Activated CD4-positive, alpha-beta T cell treated with anti-CD3 and anti-CD28 coated beads for 48 hours (primary cell): ENCODE measurements around the gene LGR4.
A peak's percentile ranks its signal among the peaks of the same experiment; 100 is the strongest.
"Not testable (repeated sequence)": the region's sequence is repeated elsewhere in the genome, so short reads cannot be mapped to it uniquely, and the experiment has no call there.

Source experiments
- DNase-seq: peaks from one replicate; pipeline ENCODE4 v3.0.0-alpha.2; 2020

The LGR4 gene

DNA sequence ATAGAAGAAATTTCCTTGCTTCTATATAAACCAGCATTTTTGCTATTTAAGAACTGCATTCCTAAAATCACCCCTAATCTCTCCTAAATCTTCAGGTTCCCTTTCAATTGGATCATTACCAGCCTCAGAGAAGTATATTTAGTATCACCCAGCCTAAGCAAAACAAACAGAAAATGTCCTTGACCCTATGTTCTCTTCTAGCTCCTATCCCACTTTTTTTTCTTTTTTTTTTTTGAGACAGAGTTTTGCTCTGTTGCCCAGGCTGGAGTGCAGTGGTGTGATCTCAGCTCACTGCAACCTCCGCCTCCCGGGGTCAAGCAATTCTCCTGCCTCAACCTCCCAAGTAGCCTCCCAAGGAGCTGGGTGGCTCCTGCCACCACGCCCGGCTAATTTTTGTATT lies 137.8 kb downstream of the LGR4 start:
- not testable (repeated sequence) for DNase-seq

DNA sequence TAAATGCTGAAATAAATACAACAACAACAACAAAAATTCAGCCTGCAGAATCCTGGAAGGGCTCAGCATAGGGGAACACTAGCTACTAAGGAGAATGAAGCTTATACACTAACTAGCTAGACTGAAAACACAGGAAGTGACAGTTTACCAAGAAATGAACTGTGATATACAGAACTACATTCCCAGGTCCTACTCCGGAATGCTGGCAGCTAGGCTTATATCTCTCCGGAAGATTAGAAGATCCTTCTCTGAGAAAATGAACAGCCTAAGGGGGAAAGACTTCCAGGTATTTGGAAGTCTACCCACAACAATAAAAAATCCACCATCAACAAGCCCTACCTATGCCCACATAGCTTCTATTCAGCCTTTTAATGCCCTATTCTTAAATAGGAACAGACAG lies 140.6 kb downstream of the LGR4 start:
- no peak for DNase-seq

DNA sequence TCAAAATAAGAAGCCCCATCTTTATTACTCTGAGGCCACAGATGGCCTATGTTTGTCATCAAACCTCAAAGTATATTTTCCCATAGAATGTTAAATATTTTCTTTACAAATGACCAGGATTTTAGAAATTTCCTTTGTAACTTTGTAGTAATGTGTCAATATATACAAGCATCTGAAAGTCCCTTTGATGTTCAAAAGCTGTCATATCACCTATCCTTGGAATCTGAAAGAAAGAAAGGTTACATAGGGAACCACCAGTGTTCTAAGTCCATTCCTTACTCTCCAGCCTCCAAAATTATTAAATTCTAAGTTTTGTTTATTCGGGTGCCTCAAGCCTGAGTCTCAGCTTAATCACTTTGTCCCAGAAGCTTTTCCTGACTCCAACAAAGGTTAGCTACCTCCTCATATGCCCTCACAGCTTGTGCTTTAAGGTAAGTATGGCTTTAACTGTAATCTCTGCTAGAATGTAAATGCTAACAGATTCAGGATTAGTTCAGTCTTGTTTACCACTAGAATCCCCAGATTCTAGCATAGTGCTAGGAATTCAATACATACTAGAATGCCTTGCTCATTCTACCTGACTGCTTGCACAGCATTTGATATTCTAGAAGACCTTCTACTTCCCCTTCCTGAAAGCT lies 141.8 kb downstream of the LGR4 start:
- DNase-seq = no peak

DNA sequence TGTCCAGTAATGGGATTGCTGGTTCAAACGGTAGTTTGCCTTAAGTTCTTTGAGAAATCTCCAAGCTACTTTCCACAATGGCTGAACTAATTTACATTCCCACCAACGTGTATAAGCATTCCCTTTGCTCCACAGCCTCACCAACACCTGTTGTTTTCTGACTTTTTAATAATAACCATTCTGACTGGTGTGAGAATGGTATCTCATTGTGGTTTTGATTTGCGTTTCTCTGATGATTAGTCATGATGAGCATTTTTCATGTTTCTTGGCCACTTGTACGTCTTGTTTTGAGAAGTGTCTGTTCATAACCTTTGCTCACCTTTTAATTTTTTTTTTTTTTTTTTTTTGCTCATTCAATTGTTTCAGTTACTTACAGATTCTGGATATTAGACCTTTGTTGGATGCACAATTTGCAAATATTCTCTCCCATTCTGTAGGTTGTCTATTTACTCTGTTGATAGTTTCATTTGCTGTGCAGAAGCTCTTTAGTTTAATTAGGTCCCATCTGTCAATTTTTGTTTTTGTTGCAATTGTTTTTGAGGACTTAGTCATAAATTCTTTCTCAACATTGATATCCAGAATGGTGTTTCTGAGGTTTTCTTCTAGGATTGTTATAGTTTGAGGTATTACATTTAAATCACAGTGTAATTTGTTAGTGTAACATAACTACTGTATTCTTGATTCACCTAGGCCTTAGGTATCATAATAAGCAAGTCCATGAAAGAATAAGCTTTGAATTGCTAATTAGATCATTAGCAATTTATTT lies 142.5 kb downstream of the LGR4 start:
- no peak for DNase-seq

DNA sequence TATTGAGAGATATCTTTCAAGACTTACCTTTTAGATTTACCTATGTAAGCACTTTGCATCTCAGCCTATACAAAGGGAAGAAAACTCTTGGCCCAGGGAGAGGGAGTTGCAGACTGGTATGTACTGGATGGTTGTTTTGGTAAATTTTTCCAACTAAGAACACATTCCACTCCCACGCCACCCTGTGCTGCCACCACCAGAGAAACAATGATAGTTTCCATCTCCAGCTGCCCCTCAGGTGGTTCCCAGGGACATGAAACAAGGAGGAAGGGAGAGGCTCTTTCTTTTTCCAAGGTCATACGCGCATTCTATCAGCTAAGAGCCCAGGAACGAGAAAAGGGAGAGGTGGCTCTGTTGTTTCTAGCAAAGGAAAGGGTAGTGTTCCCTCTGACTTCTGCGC lies 144.0 kb downstream of the LGR4 start:
- no peak for DNase-seq

DNA sequence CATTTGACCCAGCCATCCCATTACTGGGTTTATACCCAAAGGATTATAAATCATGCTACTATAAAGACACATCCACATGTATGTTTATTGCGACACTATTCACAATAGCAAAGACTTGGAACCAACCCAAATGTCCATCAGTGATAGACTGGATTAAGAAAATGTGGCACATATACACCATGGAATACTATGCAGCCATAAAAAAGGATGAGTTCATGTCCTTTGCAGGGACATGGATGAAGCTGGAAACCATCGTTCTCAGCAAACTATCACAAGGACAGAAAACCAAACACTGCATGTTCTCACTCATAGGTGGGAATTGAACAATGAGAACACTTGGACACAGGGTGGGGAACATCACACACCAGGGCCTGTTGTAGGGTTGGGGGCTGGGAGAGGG lies 145.5 kb downstream of the LGR4 start:
- not testable (repeated sequence) for DNase-seq

DNA sequence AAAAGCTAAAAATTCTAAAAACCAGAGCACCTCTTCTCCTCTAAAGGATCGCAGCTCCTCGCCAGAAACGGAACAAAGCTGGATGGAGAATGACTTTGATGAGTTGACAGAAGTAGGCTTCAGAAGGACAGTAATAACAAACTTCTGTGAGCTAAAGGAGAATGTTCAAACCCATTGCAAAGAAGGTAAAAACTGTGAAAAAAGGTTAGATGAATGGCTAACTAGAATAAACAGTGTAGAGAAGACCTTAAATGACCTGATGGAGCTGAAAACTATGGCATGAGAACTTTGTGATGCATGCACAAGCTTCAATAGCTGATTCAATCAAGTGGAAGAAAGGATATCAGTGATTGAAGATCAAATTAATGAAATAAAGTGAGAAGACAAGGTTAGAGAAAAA lies 150.4 kb downstream of the LGR4 start:
- DNase-seq = not testable (repeated sequence)

DNA sequence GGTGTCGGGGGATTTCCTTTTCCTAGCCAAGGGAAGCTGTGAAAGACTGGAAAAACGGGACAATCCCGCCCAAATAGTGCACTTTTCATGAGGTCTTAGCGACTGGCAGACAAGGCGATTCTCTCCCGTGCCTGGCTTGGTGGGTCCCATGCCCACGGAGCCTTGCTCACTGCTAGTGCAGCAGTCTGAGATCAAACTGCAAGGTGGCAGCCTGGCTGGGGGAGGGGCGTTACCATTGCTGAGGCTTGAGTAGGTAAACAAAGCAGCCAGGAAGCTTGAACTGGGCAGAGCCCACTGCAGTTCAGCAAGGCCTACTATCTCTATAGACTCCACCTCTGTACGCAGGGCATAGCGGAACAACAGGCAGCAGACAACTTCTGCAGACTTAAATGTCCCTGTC lies 151.2 kb downstream of the LGR4 start:
- not testable (repeated sequence) for DNase-seq

DNA sequence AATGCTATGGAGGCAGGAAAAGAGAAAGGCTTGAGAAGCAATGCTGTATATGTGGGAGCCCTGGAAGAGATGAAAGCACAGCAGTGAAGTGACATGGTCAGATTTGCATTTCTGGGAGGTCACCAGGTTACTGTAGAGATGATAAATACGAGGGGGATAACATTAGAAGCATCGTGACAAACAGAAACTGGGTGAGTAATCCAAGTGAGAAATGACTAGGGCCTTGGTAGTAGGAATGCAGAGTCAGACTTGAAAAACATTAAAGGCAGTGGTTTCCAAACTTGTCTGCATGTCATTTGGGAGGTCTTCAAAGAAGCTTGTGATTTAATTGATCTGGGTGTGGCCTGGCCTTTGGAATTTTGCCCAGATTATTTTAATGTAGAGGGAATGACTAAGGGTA lies 153.5 kb downstream of the LGR4 start:
- peak; percentile 7 for DNase-seq

DNA sequence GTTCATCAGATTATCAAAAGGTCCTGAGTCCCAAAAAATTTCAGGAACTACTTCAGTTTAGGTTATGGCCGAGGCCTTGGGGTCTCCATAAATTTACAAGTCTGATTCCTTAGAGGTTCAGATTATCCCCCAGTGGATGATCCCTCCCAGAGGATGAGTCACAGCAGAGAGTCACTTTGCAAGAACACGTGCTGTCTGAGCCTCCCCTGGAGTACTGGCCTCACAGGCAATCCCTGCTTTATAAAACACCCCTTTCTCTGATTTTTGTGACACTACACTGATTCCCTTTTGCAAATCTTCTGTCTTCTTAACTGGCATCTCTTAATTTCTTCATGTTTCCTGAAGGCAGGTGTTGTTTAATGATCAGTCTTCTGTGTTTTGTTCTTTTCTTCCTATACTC lies 154.8 kb downstream of the LGR4 start:
- DNase-seq = no peak
